Endometrial microvascular endothelial cells (primary cell): ENCODE data around the gene AIFM3. TPM values are rescaled to one million over a fixed set of nuclear protein-coding genes. Genes with fewer than 3 reads are reported as not detected.
"Not testable (repeated sequence)": the region's sequence is repeated elsewhere in the genome, so short reads cannot be mapped to it uniquely, and the experiment has no call there.

ENCODE experiments used
- in situ Hi-C: cut with HindIII; loops from 2 replicates; pipeline ENCODE4 v1.10.0; 2017; ENCODE audit warnings: low sequenced_read_pairs, low pct_unique_long_range_greater_than_20kb; ENCODE audit errors: inconsistent ontology term
- total RNA-seq: library from RNA; depleted of rRNA; stranded (reverse); fragments of >200 nt; gene quantifications from one replicate; pipeline ENCODE4 v1.2.3, GENCODE V29; 2015; ENCODE audit errors: inconsistent ontology term

AIFM3 gene
- total RNA-seq, 1 donor from 2014 or later, result not detected

DNA sequence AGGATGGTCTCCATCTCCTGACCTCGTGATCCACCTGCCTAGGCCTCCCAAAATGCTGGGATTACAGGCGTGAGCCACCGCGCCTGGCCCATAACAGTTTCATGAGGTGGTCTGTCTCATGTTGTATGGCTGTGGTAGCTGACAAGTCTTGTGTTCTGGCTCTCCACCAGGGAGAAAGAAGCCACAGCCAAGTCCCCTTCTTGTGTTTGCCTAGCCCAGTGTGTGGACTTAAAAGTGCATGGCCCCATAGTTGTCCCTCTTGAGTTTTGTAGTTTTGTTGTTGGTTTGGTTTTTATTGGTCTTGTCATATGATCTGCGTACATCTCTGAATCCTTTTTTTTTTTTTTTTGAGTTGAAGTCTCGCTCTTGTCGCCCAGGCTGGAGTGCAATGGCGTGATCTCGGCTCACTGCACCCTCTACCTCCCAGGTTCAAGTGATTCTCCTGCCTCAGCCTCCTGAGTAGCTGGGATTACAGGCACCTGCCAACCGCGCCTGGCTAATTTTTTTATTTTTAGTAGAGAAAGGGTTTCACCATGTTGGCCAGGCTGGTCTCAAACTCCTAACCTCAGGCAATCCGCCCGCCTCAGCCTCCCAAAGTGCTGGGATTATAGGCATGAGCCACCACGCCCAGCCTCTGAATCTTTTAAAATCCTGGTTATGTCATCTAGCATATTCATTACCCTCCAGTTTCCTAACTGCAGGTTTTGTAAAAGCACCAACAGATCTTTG, 27.4 kb upstream of the AIFM3 start:
- in situ Hi-C loops, result not testable (repeated sequence)

DNA sequence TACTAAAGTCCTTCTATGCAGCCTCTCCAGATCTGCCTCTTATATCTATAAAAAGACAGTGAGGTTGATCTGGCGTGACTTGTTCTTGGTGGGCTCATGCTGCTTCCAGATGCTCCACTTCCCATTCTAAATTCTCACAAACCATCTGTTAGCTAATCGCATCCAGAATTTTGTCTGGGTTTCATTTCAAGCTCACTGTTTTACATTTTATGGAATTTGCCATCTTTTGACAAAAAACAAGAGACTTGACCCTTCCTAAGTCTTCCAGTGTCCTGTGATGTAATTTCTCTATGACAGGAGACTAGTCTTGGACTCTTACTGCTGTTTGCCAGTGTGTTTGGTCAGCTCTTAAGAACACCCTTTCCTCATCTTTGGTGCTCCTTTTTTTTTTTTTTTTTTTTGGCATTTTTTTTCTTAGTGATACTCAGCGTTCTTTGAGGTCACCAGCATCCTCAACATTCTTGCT, 26.8 kb upstream of the AIFM3 start:
- in situ Hi-C loops, result no loop called here

DNA sequence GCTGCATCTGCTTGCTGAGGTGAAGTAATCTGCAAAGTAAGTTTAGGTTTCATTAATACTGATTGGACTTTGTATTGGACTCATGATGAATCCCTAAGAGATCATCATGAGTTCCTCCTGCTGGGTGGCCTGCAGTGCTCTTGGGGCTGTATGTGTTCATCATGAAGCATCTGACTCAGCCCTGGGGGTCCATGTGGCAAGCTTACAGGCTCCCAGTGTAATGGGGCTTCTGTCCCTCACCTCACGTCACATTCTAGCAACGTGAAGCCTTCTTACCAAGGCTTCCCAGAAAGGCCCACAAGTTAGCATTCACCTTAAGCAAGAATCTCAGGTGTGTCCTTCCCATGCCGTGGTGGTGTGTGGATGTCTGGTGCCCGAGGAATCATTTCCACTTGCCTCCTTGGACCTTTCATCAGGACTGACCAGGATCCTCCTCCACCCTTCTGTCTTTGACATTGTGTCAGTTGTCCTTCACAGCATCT, 26.1 kb upstream of the AIFM3 start:
- in situ Hi-C loops, result no loop called here

DNA sequence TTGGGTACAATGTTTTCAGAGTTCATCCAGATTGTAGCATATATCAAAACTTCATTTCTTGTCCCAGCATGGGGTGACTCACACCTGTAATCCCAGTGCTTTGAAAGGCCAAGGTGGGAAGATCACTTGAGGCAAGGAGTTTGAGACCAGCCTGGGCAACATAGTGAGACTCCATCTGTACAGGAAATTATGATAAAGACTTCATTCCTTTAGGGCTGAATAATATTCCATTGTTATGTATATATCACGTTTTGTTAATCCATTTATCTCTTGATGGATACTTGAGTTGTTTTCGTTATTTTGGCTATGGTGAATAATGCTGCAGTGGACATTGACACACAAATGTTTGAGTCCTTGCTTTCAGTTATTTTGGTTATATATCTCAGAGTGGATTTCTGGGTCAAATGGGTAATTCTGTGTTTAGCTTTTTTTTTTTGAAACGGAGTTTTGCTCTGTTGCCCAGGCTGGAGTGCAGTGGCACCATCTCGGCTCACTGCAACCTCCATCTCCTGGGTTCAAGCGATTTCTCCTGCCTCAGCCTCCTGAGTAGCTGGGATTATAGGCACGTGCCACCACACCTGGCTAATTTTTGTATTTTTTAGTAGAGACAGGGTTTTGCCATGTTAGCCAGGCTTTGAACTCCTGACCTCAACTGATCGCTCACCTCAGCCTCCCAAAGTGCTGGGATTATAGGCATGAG, 24.7 kb upstream of the AIFM3 start:
- in situ Hi-C loops, result not testable (repeated sequence)

DNA sequence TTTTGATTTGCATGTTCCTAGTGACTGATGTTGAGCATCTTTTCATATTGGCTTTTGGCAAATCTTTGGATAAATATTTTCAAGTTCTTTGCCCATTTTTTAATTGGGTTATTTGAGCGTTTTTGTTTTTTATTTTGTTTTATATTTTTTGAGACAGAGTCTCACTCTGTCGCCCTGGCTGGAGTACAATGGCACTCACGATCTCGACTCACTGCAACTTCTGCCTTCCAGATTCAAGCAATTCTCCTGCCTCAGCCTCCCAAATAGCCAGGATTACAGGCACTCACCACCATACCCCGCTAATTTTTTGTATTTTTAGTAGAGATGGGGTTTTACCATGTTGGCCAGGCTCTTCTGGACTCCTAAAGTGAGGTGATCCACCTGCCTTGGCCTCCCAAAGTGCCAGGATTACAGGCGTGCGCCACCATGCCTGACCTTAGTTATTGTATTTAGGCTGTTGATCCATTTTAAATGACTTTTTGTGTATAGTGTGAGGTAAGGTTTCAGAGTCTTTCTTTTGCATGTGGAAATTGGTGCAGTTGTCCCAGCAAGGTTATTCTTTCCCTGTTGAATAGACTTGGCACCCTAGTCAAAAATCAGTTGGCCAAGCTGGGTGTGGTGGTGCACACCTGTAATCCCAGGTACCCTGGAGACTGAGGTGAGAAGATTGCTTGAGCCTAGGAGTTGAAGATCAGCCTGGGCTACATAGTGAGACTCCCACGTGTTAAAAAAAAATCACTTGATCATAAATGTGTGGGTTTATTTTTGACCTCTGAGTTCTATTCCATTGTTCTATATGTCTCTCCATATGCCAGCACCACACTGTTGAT, 23.7 kb upstream of the AIFM3 start:
- in situ Hi-C loops, result no loop called here

DNA sequence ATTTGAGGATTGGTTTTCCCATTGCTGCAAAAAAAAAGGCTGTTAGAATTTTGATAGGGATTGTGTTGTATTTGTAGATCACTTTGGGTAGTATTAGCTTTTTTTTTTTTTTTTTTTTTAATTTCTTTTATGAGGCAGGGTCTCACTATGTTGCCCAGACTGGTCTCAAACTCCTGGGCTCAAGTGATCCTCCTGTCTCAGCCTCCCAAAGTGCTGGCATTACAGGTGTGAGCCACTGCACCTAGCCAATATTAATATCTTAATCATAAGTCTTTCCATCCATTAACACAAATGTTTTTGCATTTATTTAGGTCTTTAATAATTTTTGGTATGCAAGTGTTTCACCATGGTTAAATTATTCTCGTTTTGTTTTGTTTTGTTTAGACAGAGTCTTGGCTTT, 23.0 kb upstream of the AIFM3 start:
- in situ Hi-C loops, result no loop called here

DNA sequence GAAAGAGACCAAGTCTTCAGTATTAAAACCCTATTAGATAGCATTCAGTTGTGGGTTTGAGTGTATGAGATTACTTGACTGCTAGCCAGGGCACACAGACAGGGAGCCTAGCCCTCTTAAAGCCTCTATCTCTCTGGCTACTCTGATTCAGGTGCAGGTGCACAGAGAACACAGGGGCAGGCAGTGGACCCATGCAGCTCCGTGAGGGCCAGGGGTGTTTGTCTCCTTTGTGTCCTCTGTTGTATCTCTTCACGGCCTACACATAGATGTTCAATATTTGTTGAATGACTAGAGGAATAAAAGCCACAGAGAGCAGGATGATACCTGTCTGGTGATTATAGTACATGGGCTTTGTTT, 21.5 kb upstream of the AIFM3 start:
- in situ Hi-C loops, result no loop called here

DNA sequence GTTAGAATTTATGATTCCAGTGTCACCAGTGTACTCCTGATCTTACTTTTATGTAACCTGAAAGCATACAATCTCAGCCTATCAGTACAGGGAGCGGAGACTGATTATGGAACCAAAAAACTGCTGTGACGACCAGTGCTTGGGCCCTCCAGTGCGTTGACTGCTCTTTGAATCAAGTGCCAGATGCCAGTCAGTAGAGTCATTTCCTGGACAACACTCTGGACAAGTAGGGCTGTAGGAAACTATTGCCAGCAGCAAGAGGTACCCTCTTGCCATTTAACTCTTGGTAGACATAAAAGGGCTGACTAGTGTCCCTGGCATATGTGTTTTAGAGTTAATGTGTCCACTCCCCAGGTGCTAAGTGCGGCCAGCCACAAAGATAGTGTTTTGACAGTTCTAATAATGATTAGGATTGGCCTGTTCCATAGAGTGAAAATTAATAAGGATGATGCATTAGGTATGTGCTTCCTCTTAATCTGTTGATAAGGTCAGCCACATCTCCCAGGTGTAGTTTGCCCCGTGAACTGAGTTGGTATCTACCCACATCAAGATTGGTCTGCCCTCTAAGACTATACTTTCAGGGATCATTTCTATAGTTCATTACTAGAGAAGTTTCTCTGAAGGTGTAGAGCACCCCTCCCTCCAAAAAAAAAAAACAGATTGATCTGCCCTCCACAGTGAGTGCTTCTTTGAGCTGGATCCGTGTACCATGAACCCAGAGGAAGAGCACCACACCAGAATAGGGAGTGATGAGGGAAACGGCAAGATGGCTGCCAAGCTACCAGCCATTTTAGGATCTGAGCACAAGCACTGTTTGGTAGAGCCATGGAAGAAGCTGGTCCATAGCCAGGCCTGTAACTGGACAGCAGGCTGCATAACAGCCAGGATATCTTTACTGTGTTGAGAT, 20.7 kb upstream of the AIFM3 start:
- in situ Hi-C loops, result no loop called here

DNA sequence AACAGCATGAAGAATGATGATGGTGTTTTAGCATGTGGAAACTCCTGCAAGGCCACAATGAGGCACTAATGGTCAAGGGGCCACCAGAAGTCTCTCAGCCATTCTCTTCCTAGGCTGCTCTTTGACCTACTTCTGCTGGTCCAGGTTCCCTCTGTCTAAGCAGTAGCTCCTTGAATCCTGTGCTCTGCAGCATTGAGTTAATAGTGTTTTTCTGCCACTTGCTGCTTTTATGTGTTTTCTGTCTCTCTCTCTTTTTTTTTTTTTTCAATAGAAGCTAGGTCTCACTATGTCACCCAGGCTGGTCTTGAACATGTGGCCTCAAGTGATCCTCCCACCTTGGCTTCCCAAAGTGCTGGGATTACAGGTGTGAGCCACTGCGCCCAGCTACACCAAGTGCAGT, 20.1 kb upstream of the AIFM3 start:
- in situ Hi-C loops, result no loop called here

DNA sequence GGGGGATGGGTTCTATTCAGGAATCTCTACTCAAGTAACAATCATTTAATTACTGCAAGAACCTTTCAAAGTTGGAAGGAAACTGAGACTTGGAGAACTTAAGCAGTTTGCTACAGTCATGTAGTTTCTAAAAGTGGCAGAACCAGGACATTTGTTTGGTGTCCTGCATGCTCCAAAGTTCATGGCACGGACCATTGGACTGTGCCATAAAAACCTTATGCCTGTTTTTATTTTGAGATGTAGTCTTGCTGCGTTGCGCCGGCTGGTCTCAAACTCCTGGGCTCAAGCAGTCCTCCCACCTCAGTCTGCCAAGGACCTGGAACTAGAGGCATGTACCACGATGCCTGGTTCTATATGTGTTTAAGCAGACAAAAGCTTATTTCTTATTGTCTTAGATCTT, 18.6 kb upstream of the AIFM3 start:
- in situ Hi-C loops, result no loop called here

DNA sequence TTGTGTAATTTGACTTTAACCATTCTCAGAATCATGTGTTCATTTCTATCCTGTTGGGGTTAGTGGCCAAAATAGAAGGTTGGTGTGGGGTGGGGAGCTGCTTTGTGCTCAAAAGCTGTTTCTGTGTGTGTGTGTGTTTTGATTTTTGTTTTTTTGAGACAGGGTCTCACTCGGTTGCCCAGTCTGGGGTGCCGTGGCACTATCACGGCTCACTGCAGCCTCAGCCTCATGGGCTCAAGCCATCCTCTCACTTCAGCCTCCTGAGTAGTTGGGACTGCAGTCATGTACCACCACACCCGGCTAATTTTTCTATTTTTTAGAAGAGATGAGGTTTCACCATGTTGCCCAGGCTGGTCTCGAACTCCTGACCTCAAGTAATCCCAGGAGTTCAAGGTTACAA, 18.1 kb upstream of the AIFM3 start:
- in situ Hi-C loops, result no loop called here

DNA sequence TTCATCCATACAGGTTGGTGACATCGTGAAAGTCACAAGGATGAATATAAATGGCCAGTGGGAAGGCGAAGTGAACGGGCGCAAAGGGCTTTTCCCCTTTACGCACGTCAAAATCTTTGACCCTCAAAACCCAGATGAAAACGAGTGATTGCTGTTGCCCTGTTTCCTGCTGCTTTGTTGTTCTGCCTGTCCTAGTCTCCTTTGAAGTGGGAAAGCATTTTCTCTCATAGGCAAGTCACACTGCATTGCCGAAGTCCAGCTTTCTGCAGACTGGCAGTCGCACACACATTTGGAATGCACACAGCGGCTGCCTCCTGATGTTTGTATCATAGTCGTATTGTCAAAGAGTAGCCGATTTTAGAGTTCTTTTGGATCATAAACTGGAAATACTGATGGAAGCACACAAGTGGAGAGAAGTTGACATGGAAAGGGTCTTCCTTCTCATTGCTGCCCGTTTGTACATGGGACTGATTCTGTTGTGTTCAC, 17.3 kb upstream of the AIFM3 start:
- in situ Hi-C loops, result no loop called here

DNA sequence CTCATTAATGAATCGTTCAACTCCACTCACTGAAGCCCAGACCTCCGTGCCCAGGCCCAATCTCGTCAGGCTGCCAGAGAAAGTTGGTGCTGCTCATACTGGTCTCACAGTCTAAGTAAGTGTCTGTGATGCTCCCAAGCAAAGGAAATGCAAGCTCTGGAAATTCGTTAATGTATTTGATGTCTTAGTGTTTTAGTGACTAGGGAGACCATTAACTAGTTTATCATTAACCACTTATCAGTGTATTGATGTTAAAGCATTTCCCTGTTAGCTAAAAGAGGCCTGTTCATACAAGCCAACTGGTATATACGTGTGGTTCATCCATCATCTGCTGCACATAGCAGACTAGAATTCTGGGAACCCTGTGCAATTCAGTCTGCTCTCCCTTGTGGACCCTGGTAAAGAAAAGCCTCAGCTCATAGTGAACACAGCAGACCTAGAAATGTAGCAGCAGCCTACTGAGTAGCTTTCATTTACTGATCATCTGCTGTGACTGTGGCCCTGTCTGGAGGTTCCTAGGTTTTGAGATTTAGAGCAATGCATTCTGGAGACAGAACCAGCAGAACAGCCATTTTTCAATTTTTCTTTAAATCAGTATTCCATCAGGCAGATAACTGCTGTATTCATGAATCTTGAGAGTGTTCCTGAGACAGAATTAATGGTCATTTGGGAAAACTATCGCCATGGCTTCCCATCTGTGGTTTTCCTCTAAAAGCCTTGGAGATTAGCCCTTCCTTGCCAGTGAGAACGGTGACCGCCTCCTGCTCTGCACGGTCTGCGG, 15.7 kb upstream of the AIFM3 start:
- in situ Hi-C loops, result no loop called here

DNA sequence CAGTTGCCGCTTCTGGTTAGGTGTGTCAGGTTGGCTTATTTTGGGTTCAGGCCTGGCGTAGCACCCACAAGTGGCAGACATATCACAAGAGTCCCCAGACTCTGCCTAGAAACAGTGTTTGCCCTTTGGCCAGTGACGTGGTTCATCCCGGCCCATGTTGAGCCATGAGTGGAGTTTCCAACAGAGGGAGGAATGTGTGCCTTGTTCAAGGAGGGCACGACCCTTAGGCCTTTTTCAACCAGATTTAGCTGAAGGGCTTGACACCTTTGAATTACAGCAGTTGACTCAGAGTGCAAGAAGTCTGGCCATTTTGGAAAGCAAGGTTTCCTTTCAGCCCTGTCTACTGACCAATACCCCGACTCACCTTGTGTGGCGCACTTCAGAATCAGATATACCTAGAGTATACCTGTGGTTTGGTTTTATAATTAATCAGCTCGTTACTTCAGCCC, 15.1 kb upstream of the AIFM3 start:
- in situ Hi-C loops, result no loop called here

DNA sequence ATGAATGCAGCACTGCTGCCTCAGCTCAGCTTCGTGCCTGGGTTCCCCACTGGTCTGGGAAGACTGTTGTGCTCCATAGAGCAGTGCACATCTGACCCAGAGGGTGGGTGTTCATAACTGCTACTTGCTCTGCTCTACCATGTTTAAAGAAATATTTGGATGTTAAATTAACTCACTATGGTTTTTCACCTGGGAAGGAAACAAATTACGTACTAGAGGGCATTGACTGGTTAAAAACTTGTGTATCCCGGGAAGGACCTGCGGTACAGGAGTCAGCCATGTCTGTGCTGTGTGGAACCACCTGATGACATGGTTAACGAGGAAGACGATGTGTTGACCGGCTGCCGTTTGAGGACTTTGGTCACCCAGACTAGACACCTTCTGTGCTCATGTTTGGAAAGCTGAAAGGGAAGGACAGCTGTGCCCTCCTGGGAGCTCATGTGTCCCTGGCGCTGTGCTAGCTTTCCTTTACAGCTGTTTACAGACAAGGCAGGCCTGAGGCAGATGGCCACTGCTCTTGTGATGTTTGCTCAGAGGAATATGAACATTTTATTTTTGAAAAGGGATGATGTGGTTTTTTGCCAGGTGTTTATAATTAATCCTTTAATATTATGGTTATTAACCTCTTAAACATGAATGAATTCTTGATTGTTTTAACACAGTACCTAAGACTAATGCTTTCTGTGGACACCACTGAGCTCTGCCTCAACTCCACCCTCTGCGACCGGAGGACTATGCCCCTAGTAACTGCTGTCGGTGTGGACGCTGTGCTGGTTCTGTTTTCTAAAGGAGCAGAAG, 14.3 kb upstream of the AIFM3 start:
- in situ Hi-C loops, result no loop called here

DNA sequence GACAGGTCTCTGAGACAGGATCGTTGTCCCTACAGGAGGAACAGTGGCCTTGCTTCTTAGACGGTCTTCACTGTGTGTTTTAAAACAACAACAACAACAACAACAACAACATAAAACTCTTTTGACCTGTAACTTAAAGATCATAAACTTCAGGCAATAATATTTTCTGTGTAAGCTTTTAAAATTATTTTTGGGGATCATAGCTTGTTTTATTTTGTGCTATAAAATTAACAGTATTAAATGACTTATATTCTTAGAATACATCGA, 13.8 kb upstream of the AIFM3 start:
- in situ Hi-C loops, result no loop called here
